Osteoblast (primary cell): Measurements from ENCODE around the gene COL9A1. TPM values are rescaled to one million over a fixed set of nuclear protein-coding genes. Genes with fewer than 3 reads are reported as not detected.
"Not testable (repeated sequence)": the region's sequence is repeated elsewhere in the genome, so short reads cannot be mapped to it uniquely, and the experiment has no call there.

Experiments used
- DNase-seq: peaks from one replicate; pipeline ENCODE4 v3.0.0; 2011; ENCODE audit warnings: low spot score, mixed read lengths; ENCODE audit not compliant: insufficient read length; ENCODE audit errors: missing footprints
- H2AFZ ChIP-seq: 2 replicates; pipeline ENCODE4 v1.6.0; 2011; ENCODE audit warnings: mild to moderate bottlenecking, low read length
- H3K27ac ChIP-seq: 2 replicates; pipeline ENCODE4 v1.5.1; 2011; ENCODE audit warnings: mild to moderate bottlenecking, low read depth, low read length, moderate library complexity
- H3K27me3 ChIP-seq: 2 replicates; pipeline ENCODE4 v1.6.0; 2012; ENCODE audit warnings: mild to moderate bottlenecking, control low read depth, inconsistent platforms, low read length, moderate library complexity; ENCODE audit not compliant: insufficient read depth
- H3K36me3 ChIP-seq: 2 replicates; pipeline ENCODE4 v1.5.1; 2011; ENCODE audit warnings: mild to moderate bottlenecking, low read length, control low read depth, moderate library complexity; ENCODE audit not compliant: insufficient read depth
- H3K4me1 ChIP-seq: 2 replicates; pipeline ENCODE4 v1.5.1; 2011; ENCODE audit warnings: mild to moderate bottlenecking, low read length, control low read depth, moderate library complexity; ENCODE audit not compliant: insufficient read depth
- H3K4me2 ChIP-seq: 2 replicates; pipeline ENCODE4 v1.6.0; 2011; ENCODE audit warnings: mild to moderate bottlenecking, low read length; ENCODE audit not compliant: insufficient read depth
- H3K4me3 ChIP-seq: fragments of 200-600 bp; sonication (generic); 3 replicates; pipeline ENCODE4 v1.5.1; 2012; ENCODE audit warnings: mild to moderate bottlenecking, low read length, inconsistent platforms; ENCODE audit not compliant: insufficient read depth
- H3K79me2 ChIP-seq: 2 replicates; pipeline ENCODE4 v1.6.0; 2012; ENCODE audit warnings: mild to moderate bottlenecking, low read length, control low read depth, inconsistent platforms; ENCODE audit not compliant: insufficient read depth
- H3K9me3 ChIP-seq: 2 replicates; pipeline ENCODE4 v1.5.1; 2011; ENCODE audit warnings: low read depth, low read length, control low read depth
- H4K20me1 ChIP-seq: 2 replicates; pipeline ENCODE4 v1.6.0; 2012; ENCODE audit warnings: mild to moderate bottlenecking, low read length, control low read depth; ENCODE audit not compliant: insufficient read depth
- total RNA-seq: library from RNA; depleted of rRNA; stranded (reverse); fragments of >200 nt; gene quantifications from 2 replicates; pipeline ENCODE4 v1.2.3, GENCODE V29; 2012
- TF ChIP-seq, protein P1 (sequence below): IDR thresholded peaks from 2 replicates; pipeline ENCODE4 v1.5.1; 2011; ENCODE audit warnings: mild to moderate bottlenecking, low read depth, low read length, moderate library complexity; ENCODE audit errors: extremely low read depth

Gene COL9A1
- total RNA-seq, 1 donor: not detected

DNA sequence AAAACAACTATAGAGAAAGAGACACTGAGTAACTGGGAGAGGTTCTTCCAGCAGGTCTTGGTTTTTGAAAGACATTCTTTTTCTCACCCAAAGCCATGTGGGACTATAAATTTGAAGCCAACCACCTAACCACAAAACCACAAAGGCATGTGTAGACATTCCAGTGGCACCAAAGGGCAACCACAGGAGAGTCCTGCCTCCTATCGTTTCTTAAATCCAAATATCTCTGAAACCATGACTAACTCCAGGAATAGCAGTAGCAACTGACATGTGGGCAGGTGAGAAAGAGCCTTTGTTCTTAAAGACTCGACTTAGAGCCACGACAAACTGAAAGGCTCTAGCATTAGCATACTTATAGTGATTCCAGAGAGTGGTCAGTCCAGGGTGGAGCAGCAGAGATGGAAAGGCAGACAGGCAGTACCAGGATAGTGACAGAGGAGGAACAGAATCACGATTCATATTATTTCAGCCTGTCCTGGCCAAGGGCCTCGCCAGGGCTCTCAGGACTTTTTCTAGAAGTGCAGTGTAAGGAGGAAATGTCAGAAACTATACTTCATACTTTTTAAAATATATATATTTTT is 9.4 kb upstream of the COL9A1 start:
- Histone ChIP-seq H3K27me3 (peaks cover 45% of the 10 kb centered on the region), H3K4me3 (no peak overlapping the region), H3K27ac (no peak overlapping the region), H3K36me3 (no peaks in the 10 kb centered on the region), H3K4me2 (no peak overlapping the region), H3K4me1 (no peaks in the 10 kb centered on the region), H3K79me2 (no peaks in the 10 kb centered on the region), H3K9me3 (no peaks in the 10 kb centered on the region), H4K20me1 (no peaks in the 10 kb centered on the region), H2AFZ (no peak overlapping the region)
- TF ChIP-seq, protein P1, sequence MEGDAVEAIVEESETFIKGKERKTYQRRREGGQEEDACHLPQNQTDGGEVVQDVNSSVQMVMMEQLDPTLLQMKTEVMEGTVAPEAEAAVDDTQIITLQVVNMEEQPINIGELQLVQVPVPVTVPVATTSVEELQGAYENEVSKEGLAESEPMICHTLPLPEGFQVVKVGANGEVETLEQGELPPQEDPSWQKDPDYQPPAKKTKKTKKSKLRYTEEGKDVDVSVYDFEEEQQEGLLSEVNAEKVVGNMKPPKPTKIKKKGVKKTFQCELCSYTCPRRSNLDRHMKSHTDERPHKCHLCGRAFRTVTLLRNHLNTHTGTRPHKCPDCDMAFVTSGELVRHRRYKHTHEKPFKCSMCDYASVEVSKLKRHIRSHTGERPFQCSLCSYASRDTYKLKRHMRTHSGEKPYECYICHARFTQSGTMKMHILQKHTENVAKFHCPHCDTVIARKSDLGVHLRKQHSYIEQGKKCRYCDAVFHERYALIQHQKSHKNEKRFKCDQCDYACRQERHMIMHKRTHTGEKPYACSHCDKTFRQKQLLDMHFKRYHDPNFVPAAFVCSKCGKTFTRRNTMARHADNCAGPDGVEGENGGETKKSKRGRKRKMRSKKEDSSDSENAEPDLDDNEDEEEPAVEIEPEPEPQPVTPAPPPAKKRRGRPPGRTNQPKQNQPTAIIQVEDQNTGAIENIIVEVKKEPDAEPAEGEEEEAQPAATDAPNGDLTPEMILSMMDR: no peak
- DNase-seq: no peak

DNA sequence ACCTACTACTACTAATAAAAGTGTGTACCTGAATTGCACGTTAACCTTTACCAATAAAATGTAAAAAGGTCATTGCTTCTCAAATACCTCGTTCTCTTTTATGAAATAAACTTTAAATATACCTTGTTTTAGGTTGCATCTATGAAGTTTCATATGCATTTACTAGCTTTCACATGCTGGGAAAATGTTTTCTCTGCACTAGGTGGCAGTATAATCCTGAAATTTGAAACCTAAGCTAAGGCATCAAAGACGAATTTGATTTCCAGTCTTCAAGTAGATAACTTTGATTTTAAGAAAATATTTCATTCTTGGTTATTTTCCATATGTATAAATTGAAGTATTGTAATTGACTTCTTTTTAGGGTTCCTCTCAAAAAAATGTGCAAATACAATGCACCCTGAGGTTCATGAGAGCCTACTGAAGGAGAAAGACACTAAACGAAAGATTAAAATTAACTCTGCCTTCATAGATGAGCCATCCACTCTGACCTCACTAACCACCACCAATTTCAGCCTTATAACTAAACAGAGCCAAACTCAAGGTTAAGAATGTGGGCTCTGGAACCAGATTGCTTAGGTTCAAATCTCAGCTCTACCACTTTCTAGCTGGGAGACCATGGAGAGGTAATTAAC is 7.3 kb upstream of the COL9A1 start:
- H2AFZ ChIP-seq: no peak overlapping the region
- H3K79me2 ChIP-seq: no peaks in the 10 kb centered on the region
- no peak overlapping the region for H3K4me2 ChIP-seq
- TF ChIP-seq, protein P1: peak; percentile 65
- no peaks in the 10 kb centered on the region for H3K9me3 ChIP-seq
- no peaks in the 10 kb centered on the region for H3K4me1 ChIP-seq
- no peak overlapping the region for H3K27ac ChIP-seq
- H4K20me1 ChIP-seq: no peaks in the 10 kb centered on the region
- H3K4me3 ChIP-seq: no peak overlapping the region
- DNase-seq: no peak
- no peaks in the 10 kb centered on the region for H3K36me3 ChIP-seq
- peaks cover 50% of the 10 kb centered on the region for H3K27me3 ChIP-seq

DNA sequence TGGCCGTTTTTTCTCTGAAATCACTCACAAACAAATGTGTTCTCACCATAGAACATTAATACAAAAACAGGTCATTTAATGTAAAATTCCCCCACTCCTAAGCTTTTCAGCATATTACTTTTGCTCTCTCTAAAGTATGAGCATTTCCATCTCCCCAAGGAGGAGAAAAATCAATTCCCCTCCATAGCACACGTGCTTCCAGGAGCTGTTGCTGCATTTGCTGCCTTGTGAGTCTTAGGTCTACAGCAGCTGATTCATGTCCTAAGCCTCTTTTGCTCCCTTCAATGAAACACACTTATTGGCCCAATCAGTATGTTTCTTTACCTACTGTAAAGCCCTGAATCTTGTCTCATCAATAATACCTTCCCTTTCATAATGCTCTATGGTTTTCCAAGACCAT is 6.4 kb upstream of the COL9A1 start:
- Histone ChIP-seq H3K4me2 (no peak overlapping the region), H3K9me3 (no peaks in the 10 kb centered on the region), H2AFZ (no peak overlapping the region), H3K36me3 (no peaks in the 10 kb centered on the region), H3K79me2 (no peaks in the 10 kb centered on the region), H3K27ac (no peak overlapping the region), H4K20me1 (no peaks in the 10 kb centered on the region), H3K27me3 (peaks cover 50% of the 10 kb centered on the region), H3K4me3 (no peak overlapping the region), H3K4me1 (no peaks in the 10 kb centered on the region)
- no peak for DNase-seq
- TF ChIP-seq, protein P1: no peak

DNA sequence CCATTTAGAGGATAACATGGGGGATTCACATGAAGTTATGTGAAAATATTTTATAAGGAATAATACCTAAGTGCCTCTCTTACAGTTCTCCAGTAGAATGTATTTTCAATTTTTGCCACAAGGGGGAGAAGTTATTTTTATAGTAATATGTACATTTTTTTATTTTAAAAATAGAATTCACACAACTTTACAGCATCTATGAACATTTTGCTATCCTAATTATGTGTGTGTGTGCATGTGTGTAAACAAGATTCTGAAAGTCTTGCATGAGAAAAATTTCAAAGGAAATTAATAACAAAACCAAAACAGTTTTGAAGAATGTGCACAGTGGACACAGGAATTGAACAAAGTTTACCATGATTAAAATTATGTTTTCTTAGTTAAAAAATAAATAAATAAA is 5.3 kb upstream of the COL9A1 start:
- not testable (repeated sequence) for H3K36me3 ChIP-seq, DNase-seq, H4K20me1 ChIP-seq, H3K4me1 ChIP-seq, H3K27ac ChIP-seq, H3K9me3 ChIP-seq, H2AFZ ChIP-seq, H3K4me2 ChIP-seq, H3K79me2 ChIP-seq, H3K4me3 ChIP-seq
- peaks cover 47% of the 10 kb centered on the region for H3K27me3 ChIP-seq
- TF ChIP-seq, protein P1: peak; percentile 24
